ENCODE measurements around the gene NHLRC3. TPM values are rescaled to one million over a fixed set of nuclear protein-coding genes. Genes with fewer than 3 reads are reported as not detected.
A peak's percentile ranks its signal among the peaks of the same experiment; 100 is the strongest.

Gene NHLRC3
- total and polyA plus RNA-seq, 9 of the 15 experiments (the other 6 are each of a cell fraction or from before 2014, with no cell fraction given): 5.5 to 15.3 (median 9.0) TPM

DNA sequence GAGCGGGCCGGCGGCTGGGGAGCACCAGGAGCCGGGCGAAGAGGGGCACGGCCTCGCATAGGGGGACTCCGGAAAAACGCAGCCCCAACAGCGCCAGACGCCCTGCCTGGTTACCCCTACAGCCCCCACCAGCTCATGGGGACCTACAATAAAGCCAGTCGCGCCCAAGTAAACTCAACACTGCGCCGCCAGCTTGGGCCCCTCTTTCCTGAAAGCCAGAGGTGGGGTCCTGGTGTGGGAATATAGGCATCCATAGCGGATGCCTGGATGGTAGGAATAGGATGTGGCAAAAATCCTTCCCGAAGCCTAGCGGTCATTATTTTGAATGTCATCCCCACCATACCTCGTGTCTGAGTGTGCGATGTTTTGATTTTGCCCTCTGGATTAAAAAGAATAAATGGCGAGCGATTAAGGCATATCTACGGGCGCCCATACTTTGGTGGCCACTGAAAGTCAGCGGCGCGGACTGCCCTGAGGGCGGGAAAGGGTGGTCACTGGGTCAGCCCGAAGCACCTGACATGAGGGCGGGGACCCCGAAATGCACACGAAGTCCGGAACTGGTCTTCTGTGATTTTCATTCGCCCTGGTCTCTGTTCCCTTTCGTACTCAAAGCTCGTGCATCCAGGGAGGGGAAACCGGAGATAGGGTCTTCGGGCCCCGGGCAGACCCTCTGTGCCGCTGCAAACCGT lies at the start of gene NHLRC3, which contains the start of gene PROSER1 (continued):
- TF ChIP-seq, protein P1, sequence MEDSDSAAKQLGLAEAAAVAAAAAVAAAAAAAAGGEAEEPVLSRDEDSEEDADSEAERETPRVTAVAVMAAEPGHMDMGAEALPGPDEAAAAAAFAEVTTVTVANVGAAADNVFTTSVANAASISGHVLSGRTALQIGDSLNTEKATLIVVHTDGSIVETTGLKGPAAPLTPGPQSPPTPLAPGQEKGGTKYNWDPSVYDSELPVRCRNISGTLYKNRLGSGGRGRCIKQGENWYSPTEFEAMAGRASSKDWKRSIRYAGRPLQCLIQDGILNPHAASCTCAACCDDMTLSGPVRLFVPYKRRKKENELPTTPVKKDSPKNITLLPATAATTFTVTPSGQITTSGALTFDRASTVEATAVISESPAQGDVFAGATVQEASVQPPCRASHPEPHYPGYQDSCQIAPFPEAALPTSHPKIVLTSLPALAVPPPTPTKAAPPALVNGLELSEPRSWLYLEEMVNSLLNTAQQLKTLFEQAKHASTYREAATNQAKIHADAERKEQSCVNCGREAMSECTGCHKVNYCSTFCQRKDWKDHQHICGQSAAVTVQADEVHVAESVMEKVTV (CRISPR knock-in tag; IDR thresholded peaks at IDR 0.05): no peak
- TF ChIP-seq, protein P2, sequence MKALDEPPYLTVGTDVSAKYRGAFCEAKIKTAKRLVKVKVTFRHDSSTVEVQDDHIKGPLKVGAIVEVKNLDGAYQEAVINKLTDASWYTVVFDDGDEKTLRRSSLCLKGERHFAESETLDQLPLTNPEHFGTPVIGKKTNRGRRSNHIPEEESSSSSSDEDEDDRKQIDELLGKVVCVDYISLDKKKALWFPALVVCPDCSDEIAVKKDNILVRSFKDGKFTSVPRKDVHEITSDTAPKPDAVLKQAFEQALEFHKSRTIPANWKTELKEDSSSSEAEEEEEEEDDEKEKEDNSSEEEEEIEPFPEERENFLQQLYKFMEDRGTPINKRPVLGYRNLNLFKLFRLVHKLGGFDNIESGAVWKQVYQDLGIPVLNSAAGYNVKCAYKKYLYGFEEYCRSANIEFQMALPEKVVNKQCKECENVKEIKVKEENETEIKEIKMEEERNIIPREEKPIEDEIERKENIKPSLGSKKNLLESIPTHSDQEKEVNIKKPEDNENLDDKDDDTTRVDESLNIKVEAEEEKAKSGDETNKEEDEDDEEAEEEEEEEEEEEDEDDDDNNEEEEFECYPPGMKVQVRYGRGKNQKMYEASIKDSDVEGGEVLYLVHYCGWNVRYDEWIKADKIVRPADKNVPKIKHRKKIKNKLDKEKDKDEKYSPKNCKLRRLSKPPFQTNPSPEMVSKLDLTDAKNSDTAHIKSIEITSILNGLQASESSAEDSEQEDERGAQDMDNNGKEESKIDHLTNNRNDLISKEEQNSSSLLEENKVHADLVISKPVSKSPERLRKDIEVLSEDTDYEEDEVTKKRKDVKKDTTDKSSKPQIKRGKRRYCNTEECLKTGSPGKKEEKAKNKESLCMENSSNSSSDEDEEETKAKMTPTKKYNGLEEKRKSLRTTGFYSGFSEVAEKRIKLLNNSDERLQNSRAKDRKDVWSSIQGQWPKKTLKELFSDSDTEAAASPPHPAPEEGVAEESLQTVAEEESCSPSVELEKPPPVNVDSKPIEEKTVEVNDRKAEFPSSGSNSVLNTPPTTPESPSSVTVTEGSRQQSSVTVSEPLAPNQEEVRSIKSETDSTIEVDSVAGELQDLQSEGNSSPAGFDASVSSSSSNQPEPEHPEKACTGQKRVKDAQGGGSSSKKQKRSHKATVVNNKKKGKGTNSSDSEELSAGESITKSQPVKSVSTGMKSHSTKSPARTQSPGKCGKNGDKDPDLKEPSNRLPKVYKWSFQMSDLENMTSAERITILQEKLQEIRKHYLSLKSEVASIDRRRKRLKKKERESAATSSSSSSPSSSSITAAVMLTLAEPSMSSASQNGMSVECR (CRISPR knock-in tag; IDR thresholded peaks at IDR 0.05): no peak
- peak; percentile 29; the same call in 1 of the 2 replicates for TF ChIP-seq TAL1 (IDR thresholded peaks at IDR 0.05)
- no peak for TF ChIP-seq FUS (optimal IDR thresholded peaks at IDR 0.05; ENCODE audit: low read depth, low read length)
- TF ChIP-seq COPS2 (conservative IDR thresholded peaks at IDR 0.05): no peak
- no peak for TF ChIP-seq ZNF165 (CRISPR knock-in tag; IDR thresholded peaks at IDR 0.05; ENCODE audit: borderline replicate concordance)
- no peak for TF ChIP-seq ZFP36 (IDR thresholded peaks at IDR 0.05; ENCODE audit: low read depth, low read length, partially characterized antibody)
- TF ChIP-seq CTBP1 (IDR thresholded peaks at IDR 0.05; ENCODE audit: borderline replicate concordance): no peak
- TF ChIP-seq ZNF140 (CRISPR knock-in tag; IDR thresholded peaks at IDR 0.05): no peak
- TF ChIP-seq, protein P3, sequence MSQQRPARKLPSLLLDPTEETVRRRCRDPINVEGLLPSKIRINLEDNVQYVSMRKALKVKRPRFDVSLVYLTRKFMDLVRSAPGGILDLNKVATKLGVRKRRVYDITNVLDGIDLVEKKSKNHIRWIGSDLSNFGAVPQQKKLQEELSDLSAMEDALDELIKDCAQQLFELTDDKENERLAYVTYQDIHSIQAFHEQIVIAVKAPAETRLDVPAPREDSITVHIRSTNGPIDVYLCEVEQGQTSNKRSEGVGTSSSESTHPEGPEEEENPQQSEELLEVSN (IDR thresholded peaks at IDR 0.05; ENCODE audit: borderline replicate concordance in 1 of 2, extremely low read depth in 1 of 2, insufficient read depth in 1 of 2, insufficient read length in 1 of 2, low read depth in 1 of 2, low read length in 1 of 2, poor library complexity in 1 of 2, severe bottlenecking in 1 of 2): peak; percentile 98
- TF ChIP-seq ZNF589 (CRISPR knock-in tag; IDR thresholded peaks at IDR 0.05; ENCODE audit: low read depth): no peak
- no peak for TF ChIP-seq ZNF780A (CRISPR knock-in tag; IDR thresholded peaks at IDR 0.05)
- TF ChIP-seq ZNF347 (CRISPR knock-in tag; IDR thresholded peaks at IDR 0.05; ENCODE audit: low read depth): no peak
- no peak for TF ChIP-seq NCOA6 (IDR thresholded peaks at IDR 0.05)
- TF ChIP-seq ZNF280B (CRISPR knock-in tag; IDR thresholded peaks at IDR 0.05): no peak
- TF ChIP-seq, protein P4, sequence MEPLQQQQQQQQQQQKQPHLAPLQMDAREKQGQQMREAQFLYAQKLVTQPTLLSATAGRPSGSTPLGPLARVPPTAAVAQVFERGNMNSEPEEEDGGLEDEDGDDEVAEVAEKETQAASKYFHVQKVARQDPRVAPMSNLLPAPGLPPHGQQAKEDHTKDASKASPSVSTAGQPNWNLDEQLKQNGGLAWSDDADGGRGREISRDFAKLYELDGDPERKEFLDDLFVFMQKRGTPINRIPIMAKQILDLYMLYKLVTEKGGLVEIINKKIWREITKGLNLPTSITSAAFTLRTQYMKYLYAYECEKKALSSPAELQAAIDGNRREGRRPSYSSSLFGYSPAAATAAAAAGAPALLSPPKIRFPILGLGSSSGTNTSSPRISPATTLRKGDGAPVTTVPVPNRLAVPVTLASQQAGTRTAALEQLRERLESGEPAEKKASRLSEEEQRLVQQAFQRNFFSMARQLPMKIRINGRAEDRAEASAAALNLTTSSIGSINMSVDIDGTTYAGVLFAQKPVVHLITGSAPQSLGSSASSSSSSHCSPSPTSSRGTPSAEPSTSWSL (CRISPR knock-in tag; IDR thresholded peaks at IDR 0.05; ENCODE audit: borderline replicate concordance): no peak
- TF ChIP-seq PRMT5 (CRISPR knock-in tag; IDR thresholded peaks at IDR 0.05): no peak
- no peak for TF ChIP-seq GATAD2A (IDR thresholded peaks at IDR 0.05)
